NCI-H345 treated with DMSO at 0.1 percent for 48 hours (cell line): Measurements from ENCODE around the gene RSL24D1.
"Not testable (repeated sequence)": the region's sequence is repeated elsewhere in the genome, so short reads cannot be mapped to it uniquely, and the experiment has no call there.

Source experiments
- DNase-seq: peaks from one replicate; lab custom pipeline; 2025; ENCODE audit not compliant: unreplicated experiment; lab: John Stamatoyannopoulos, UW

RSL24D1 gene

GRCh38 chr15:55218056-55218455, 21.3 kb upstream of the RSL24D1 start:
- no peak for DNase-seq

- DNase-seq, result no peak
Measured at GRCh38 chr15:55204464-55204863, 7.7 kb upstream of the RSL24D1 start.

GRCh38 chr15:55202206-55202605, 5.5 kb upstream of the RSL24D1 start:
- no peak for DNase-seq

- no peak for DNase-seq
Measured at GRCh38 chr15:55198706-55199105, 2.0 kb upstream of the RSL24D1 start.

GRCh38 chr15:55197719-55198118, 978 bp upstream of the RSL24D1 start:
- no peak for DNase-seq

GRCh38 chr15:55197362-55197705, 593 bp upstream of the RSL24D1 start:
- DNase-seq, result no peak

GRCh38 chr15:55195996-55196395, 745 bp downstream of the RSL24D1 start:
- peak; percentile 0 for DNase-seq

GRCh38 chr15:55194256-55194655, 2.5 kb downstream of the RSL24D1 start:
- no peak for DNase-seq

- no peak for DNase-seq
Measured at GRCh38 chr15:55186331-55186730, 10.4 kb downstream of the RSL24D1 start.

- DNase-seq, result no peak
Measured at GRCh38 chr15:55183679-55184078, 13.1 kb downstream of the RSL24D1 start.

GRCh38 chr15:55179141-55179540, 17.6 kb downstream of the RSL24D1 start:
- DNase-seq, result no peak

- no peak for DNase-seq
Measured at GRCh38 chr15:55170361-55170760, 26.4 kb downstream of the RSL24D1 start.

GRCh38 chr15:55168350-55168974, 28.3 kb downstream of the RSL24D1 start:
- peak; percentile 11 for DNase-seq

- DNase-seq, result no peak
Measured at GRCh38 chr15:55164284-55164683, 32.5 kb downstream of the RSL24D1 start.

- DNase-seq, result no peak
Measured at GRCh38 chr15:55151631-55152030, 45.1 kb downstream of the RSL24D1 start.

- DNase-seq, result not testable (repeated sequence)
Measured at GRCh38 chr15:55143132-55143531, 53.6 kb downstream of the RSL24D1 start.

- DNase-seq, result no peak
Measured at GRCh38 chr15:55133972-55134371, 62.8 kb downstream of the RSL24D1 start.

- no peak for DNase-seq
Measured at GRCh38 chr15:55132672-55133071, 64.1 kb downstream of the RSL24D1 start.
